HUES48 (cell line): ENCODE measurements around the gene ST6GALNAC3.

Experiments
- H3K27ac ChIP-seq: one replicate; pipeline ENCODE4 v1.7.0; 2013; ENCODE audit warnings: low read depth, low read length, inconsistent platforms
- H3K27me3 ChIP-seq: 2 replicates; pipeline ENCODE4 v1.6.1; 2013; ENCODE audit warnings: mild to moderate bottlenecking, low read length; ENCODE audit not compliant: control insufficient read depth, insufficient read depth
- H3K36me3 ChIP-seq: 2 replicates; pipeline ENCODE4 v1.6.1; 2013; ENCODE audit warnings: low read length; ENCODE audit not compliant: control insufficient read depth, insufficient read depth
- H3K4me1 ChIP-seq: 2 replicates; pipeline ENCODE4 v1.6.1; 2013; ENCODE audit warnings: mild to moderate bottlenecking, low read length; ENCODE audit not compliant: control insufficient read depth, insufficient read depth
- H3K4me3 ChIP-seq: 2 replicates; pipeline ENCODE4 v1.5.1; 2013; ENCODE audit warnings: mild to moderate bottlenecking, low read depth, low read length
- H3K9ac ChIP-seq: 2 replicates; pipeline ENCODE4 v1.6.1; 2013; ENCODE audit warnings: mild to moderate bottlenecking, low read depth, low read length, moderate library complexity
- H3K9me3 ChIP-seq: 2 replicates; pipeline ENCODE4 v1.6.1; 2013; ENCODE audit warnings: low read length; ENCODE audit not compliant: control insufficient read depth, insufficient read depth

The ST6GALNAC3 gene

DNA sequence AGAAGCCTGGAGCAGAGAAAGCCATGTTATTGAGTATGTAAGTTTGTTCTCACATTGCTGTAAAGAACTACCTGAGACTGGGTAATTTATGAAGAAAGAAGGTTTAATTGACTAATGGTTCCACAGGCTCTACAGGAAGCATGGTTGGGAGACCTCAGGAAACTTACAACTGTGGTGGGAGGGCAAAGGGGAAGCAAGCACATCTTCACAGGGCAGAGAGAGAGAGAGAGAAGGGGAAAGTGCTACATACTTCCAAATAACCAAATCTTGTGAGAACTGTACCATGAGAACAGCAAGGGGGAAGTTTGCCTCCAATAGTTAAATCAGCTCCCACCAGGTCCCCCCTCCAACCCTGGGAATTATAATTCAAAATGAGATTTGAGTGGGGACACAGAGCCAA lies 302.7 kb downstream of the ST6GALNAC3 start:
- Histone ChIP-seq H3K36me3 (no peaks in the 10 kb centered on the region), H3K27me3 (no peaks in the 10 kb centered on the region), H3K4me3 (no peak overlapping the region), H3K9me3 (no peaks in the 10 kb centered on the region), H3K4me1 (peaks cover 30% of the 10 kb centered on the region), H3K9ac (no peak overlapping the region), H3K27ac (no peak overlapping the region)

- Histone ChIP-seq H3K9me3 (no peaks in the 10 kb centered on the region), H3K27ac (no peak overlapping the region), H3K4me3 (no peak overlapping the region), H3K4me1 (peaks cover 17% of the 10 kb centered on the region), H3K36me3 (no peaks in the 10 kb centered on the region), H3K27me3 (no peaks in the 10 kb centered on the region), H3K9ac (no peak overlapping the region)
These were observed 305.0 kb downstream of the ST6GALNAC3 start for GRCh38 chr1:76379506-76379905.

GRCh38 chr1:76381450-76382097 lies 307.0 kb downstream of the ST6GALNAC3 start:
- Histone ChIP-seq H3K4me1 (peaks cover 17% of the 10 kb centered on the region), H3K27ac (no peak overlapping the region), H3K36me3 (no peaks in the 10 kb centered on the region), H3K27me3 (no peaks in the 10 kb centered on the region), H3K9me3 (no peaks in the 10 kb centered on the region), H3K9ac (no peak overlapping the region), H3K4me3 (no peak overlapping the region)

DNA sequence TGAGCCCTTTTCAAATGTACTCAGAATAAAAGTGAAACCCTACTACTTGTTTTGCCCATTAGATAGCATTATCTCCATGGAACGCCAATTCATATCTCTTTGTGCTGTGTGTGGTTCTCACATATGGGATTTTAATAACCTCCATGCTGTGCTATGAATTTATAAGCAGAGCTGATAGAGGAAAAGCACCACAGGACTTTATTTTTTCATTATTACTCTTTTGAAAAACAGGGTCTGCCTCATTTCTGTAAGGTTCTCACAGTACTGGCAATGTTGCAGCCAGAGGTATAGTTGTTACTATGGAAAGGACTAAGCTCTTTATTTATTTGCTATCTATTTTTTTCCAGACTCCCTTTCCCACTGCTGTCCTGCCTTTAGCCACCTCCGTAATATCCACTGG lies 313.7 kb downstream of the ST6GALNAC3 start:
- no peak overlapping the region for H3K9ac ChIP-seq
- H3K4me1 ChIP-seq: no peaks in the 10 kb centered on the region
- no peaks in the 10 kb centered on the region for H3K9me3 ChIP-seq
- no peaks in the 10 kb centered on the region for H3K27me3 ChIP-seq
- no peaks in the 10 kb centered on the region for H3K36me3 ChIP-seq
- no peak overlapping the region for H3K4me3 ChIP-seq
- no peak overlapping the region for H3K27ac ChIP-seq

DNA sequence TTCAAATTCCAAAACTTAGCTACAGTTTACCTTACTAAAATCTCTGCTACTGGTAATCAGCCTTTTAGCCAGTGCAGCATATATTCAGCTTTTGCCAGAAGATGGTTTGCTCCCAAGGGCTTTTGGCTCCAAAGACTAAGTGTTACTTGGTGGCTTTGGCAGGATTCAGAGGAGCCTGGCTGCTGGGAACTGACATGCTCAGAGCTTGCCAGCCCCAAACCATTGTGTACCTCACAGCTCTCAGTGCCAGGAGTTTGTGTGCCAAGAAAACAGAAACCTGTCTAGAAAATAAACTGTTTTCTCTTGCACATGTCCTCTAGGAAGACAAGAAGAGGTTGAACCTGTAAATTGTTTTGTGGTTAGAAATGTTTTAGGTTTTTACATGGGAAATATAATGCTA lies 315.9 kb downstream of the ST6GALNAC3 start:
- H3K36me3 ChIP-seq: no peaks in the 10 kb centered on the region
- H3K9me3 ChIP-seq: no peaks in the 10 kb centered on the region
- H3K9ac ChIP-seq: no peak overlapping the region
- H3K4me3 ChIP-seq: no peak overlapping the region
- H3K4me1 ChIP-seq: no peaks in the 10 kb centered on the region
- no peaks in the 10 kb centered on the region for H3K27me3 ChIP-seq
- no peak overlapping the region for H3K27ac ChIP-seq

- no peak overlapping the region for H3K9ac ChIP-seq
- H3K4me3 ChIP-seq: no peak overlapping the region
These were observed 320.5 kb downstream of the ST6GALNAC3 start for GRCh38 chr1:76395059-76395458.

DNA sequence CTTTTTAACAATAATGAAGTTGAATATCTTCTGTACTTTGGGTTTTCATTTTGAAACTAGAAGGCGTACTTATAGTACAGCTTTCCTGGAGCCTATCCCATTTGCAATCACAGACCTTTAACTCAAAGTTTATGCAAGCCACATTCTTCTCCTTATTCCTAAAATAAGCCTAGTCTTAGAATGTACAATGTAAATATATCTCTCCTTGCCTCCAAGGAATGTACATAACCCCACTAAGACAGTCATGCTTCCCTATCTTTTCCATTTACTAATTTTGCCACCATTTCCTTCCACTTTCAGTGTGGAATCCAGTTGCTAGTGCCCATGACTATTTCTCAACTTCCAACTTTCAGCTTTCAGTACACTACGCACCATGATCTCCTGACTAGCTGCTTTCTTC lies 327.6 kb downstream of the ST6GALNAC3 start:
- no peaks in the 10 kb centered on the region for H3K36me3 ChIP-seq
- no peak overlapping the region for H3K4me3 ChIP-seq
- H3K9me3 ChIP-seq: no peaks in the 10 kb centered on the region
- no peak overlapping the region for H3K27ac ChIP-seq
- H3K9ac ChIP-seq: no peak overlapping the region
- H3K4me1 ChIP-seq: 0 out of 2 replicates have a peak, but pooled peaks cover 5% of the 10 kb centered on the region
- H3K27me3 ChIP-seq: 0 out of 2 replicates have a peak, but pooled peaks cover 5% of the 10 kb centered on the region

More at GRCh38 chr1:76395059-76395458, 320.5 kb downstream of the ST6GALNAC3 start:
- H3K9me3 ChIP-seq: no peaks in the 10 kb centered on the region
- H3K4me1 ChIP-seq: no peaks in the 10 kb centered on the region
- H3K27ac ChIP-seq: no peak overlapping the region
- H3K36me3 ChIP-seq: no peaks in the 10 kb centered on the region
- no peaks in the 10 kb centered on the region for H3K27me3 ChIP-seq

GRCh38 chr1:76408303-76408702 lies 333.8 kb downstream of the ST6GALNAC3 start:
- Histone ChIP-seq H3K36me3 (no peaks in the 10 kb centered on the region), H3K9ac (no peak overlapping the region), H3K27ac (no peak overlapping the region), H3K9me3 (no peaks in the 10 kb centered on the region), H3K27me3 (0 out of 2 replicates have a peak, but pooled peaks cover 5% of the 10 kb centered on the region), H3K4me3 (no peak overlapping the region), H3K4me1 (peaks cover 13% of the 10 kb centered on the region)

DNA sequence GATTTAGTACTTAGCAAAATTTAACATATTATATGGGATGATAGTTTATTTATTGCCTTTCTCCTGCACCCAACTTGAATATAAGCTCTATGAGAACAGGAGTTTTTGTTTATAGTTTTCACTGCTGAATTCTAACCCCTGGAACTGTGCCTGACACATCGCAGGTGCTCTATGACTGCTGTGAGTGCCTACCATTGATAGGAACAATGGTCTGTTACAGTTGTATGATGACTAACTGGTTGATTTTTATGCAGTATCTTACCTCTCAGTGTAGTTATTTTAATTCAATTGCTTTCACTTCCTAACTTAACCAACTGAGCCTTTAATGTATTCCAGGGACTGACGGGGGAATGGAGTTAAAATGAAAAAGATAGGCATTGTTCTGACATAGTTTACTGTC lies 336.0 kb downstream of the ST6GALNAC3 start:
- Histone ChIP-seq H3K27me3 (0 out of 2 replicates have a peak, but pooled peaks cover 2% of the 10 kb centered on the region), H3K4me1 (peaks cover 13% of the 10 kb centered on the region), H3K9me3 (no peaks in the 10 kb centered on the region), H3K4me3 (no peak overlapping the region), H3K36me3 (no peaks in the 10 kb centered on the region), H3K27ac (no peak overlapping the region), H3K9ac (no peak overlapping the region)

DNA sequence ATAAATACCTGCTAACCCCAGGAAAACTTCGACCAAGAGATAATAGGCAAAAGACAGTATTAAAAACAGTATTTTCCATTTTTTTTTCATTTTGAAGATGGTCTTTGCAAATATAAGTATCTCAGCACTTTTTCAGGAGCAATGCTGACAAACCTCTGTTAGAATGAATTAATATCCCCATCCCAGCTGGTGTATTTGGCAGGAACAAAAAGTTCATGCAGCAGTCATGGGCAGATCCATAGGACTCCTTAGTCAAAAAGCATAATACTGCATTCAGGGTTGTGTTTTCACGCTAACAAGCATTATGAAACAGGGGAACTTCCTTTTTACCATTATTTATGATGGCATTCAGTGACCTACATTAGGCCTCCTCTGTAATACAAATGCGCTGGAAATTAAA lies 344.0 kb downstream of the ST6GALNAC3 start:
- H3K9me3 ChIP-seq: no peaks in the 10 kb centered on the region
- H3K9ac ChIP-seq: no peak overlapping the region
- no peak overlapping the region for H3K4me3 ChIP-seq
- no peaks in the 10 kb centered on the region for H3K36me3 ChIP-seq
- H3K27ac ChIP-seq: no peak overlapping the region
- no peaks in the 10 kb centered on the region for H3K4me1 ChIP-seq
- no peaks in the 10 kb centered on the region for H3K27me3 ChIP-seq

DNA sequence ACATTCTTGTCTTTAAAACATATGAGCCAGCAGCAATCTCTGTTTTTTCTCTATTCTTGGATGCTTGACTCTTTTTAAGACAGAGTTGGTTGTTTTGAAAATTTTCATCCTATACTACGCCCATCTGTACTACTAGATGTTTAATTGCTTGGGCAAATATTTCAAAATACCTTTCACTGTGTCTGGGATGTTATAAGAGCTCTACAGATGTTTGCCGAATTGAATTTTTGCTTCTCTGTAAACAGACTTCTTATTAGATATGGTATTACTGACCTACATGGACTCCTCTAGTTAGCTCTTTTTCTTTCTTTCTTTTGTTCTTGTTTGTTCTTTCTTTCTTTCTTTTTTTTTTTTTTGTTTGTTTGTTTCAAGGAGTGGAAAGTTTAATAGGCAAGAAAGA lies 345.1 kb downstream of the ST6GALNAC3 start:
- Histone ChIP-seq H3K27me3 (no peaks in the 10 kb centered on the region), H3K4me1 (peaks cover under 1% of the 10 kb centered on the region; the same call in 1 of the 2 replicates), H3K9me3 (no peaks in the 10 kb centered on the region), H3K36me3 (no peaks in the 10 kb centered on the region), H3K27ac (no peak overlapping the region), H3K4me3 (no peak overlapping the region), H3K9ac (no peak overlapping the region)
